Measurements from ENCODE around the gene XPNPEP3.

The XPNPEP3 gene

GRCh38 chr22:40877488-40877887 lies 20.5 kb downstream of the XPNPEP3 start:
- Histone ChIP-seq H3K27me3 (ENCODE audit: insufficient read depth, low read depth) (no peaks in the 10 kb centered on the region), H3K4me3 (IDR thresholded peaks at IDR 0.05; ENCODE audit: insufficient read depth, low read depth, low read length) (no peak overlapping the region), H4K20me1 (ENCODE audit: insufficient read depth) (no peaks in the 10 kb centered on the region), H3K9ac (no peak overlapping the region), H3K36me3 (ENCODE audit: insufficient read depth) (no peaks in the 10 kb centered on the region), H3K4me2 (no peak overlapping the region), H3K27ac (no peak overlapping the region), H2AFZ (ENCODE audit: low read depth) (no peak overlapping the region), H3K4me1 (ENCODE audit: low read depth, poor library complexity, severe bottlenecking) (no peaks in the 10 kb centered on the region), H3K79me2 (ENCODE audit: insufficient read depth, low read depth) (no peaks in the 10 kb centered on the region)
- TF ChIP-seq, protein P1, sequence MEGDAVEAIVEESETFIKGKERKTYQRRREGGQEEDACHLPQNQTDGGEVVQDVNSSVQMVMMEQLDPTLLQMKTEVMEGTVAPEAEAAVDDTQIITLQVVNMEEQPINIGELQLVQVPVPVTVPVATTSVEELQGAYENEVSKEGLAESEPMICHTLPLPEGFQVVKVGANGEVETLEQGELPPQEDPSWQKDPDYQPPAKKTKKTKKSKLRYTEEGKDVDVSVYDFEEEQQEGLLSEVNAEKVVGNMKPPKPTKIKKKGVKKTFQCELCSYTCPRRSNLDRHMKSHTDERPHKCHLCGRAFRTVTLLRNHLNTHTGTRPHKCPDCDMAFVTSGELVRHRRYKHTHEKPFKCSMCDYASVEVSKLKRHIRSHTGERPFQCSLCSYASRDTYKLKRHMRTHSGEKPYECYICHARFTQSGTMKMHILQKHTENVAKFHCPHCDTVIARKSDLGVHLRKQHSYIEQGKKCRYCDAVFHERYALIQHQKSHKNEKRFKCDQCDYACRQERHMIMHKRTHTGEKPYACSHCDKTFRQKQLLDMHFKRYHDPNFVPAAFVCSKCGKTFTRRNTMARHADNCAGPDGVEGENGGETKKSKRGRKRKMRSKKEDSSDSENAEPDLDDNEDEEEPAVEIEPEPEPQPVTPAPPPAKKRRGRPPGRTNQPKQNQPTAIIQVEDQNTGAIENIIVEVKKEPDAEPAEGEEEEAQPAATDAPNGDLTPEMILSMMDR (conservative IDR thresholded peaks at IDR 0.05; ENCODE audit: low read depth, low read length): no peak

DNA sequence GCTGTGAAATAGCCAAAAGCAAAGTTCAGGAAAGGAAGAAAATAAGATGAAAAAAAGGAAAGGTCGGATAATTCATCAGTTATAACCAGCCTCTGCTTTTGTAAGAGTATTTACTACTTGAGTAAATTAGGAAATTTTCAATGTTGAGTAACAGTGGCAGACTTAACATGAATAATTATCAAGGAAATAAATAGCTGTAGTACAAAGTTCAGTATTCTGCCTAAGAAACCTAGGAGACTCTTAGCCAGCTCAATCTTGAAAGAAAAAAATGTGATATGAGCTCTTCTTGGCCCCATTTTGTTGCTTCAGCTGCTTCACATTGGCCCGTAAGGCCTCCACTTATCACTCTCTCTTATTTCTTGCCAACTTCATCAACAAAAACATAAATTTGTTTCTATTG lies 22.0 kb downstream of the XPNPEP3 start:
- TF ChIP-seq, protein P1 (conservative IDR thresholded peaks at IDR 0.05; ENCODE audit: low read depth, low read length): no peak
- H3K27ac ChIP-seq: no peak overlapping the region
- H2AFZ ChIP-seq (ENCODE audit: low read depth): no peak overlapping the region
- H3K4me2 ChIP-seq: no peak overlapping the region
- H3K79me2 ChIP-seq (ENCODE audit: insufficient read depth, low read depth): no peaks in the 10 kb centered on the region
- H3K4me1 ChIP-seq (ENCODE audit: low read depth, poor library complexity, severe bottlenecking): no peaks in the 10 kb centered on the region
- H3K27me3 ChIP-seq (ENCODE audit: insufficient read depth, low read depth): no peaks in the 10 kb centered on the region
- H3K9ac ChIP-seq: no peak overlapping the region
- no peaks in the 10 kb centered on the region for H4K20me1 ChIP-seq (ENCODE audit: insufficient read depth)
- H3K4me3 ChIP-seq (IDR thresholded peaks at IDR 0.05; ENCODE audit: insufficient read depth, low read depth, low read length): no peak overlapping the region
- H3K36me3 ChIP-seq (ENCODE audit: insufficient read depth): peaks cover 4% of the 10 kb centered on the region; the same call in 1 of the 2 replicates

DNA sequence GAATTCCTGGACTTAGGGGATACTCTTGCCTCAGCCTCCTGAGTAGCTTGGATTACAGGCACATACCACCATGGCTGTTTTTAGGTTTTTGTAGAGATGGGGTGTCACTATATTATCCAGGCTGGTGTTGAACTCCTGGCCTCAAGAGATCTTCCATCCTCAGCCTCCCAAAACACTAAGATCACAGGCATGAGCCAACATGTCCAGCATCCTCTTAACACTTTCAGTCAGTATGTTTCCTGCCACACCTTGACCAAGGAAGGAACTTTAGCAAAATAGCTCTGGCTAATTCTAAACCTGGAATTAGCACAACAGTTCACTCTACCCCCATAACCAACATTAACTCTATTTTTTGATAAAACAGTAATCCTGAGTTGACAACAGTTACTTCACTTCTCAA lies 32.2 kb downstream of the XPNPEP3 start:
- H3K36me3 ChIP-seq (ENCODE audit: insufficient read depth): no peaks in the 10 kb centered on the region; the same call in 1 of the 2 replicates
- H4K20me1 ChIP-seq (ENCODE audit: insufficient read depth): no peaks in the 10 kb centered on the region
- no peak overlapping the region for H2AFZ ChIP-seq (ENCODE audit: low read depth)
- H3K27ac ChIP-seq: no peak overlapping the region
- TF ChIP-seq, protein P1 (conservative IDR thresholded peaks at IDR 0.05; ENCODE audit: low read depth, low read length): no peak
- H3K4me2 ChIP-seq: no peak overlapping the region
- no peaks in the 10 kb centered on the region for H3K27me3 ChIP-seq (ENCODE audit: insufficient read depth, low read depth)
- no peaks in the 10 kb centered on the region for H3K79me2 ChIP-seq (ENCODE audit: insufficient read depth, low read depth)
- H3K4me1 ChIP-seq (ENCODE audit: low read depth, poor library complexity, severe bottlenecking): no peaks in the 10 kb centered on the region
- H3K9ac ChIP-seq: no peak overlapping the region
- no peak overlapping the region for H3K4me3 ChIP-seq (IDR thresholded peaks at IDR 0.05; ENCODE audit: insufficient read depth, low read depth, low read length)

DNA sequence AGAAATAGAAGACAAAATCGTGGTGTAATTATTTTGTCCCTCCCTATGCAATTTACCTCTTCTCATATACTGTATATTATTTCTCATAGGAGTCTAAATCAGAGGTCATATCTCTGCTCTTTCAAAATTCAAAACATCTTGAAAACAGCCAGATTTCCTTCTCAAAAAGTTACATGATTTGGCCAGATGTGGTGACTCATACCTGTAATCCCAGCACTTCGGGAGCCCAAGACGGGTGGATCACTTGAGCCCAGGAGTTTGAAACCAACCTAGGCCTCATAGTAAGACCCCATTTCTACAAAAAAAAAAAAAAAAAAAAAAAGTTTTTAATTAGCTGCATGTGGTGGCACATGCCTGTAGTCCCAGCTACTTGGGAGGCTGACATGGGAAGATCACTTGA lies 33.9 kb downstream of the XPNPEP3 start:
- H3K27me3 ChIP-seq (ENCODE audit: insufficient read depth, low read depth): no peaks in the 10 kb centered on the region
- H3K4me2 ChIP-seq: no peak overlapping the region
- H3K36me3 ChIP-seq (ENCODE audit: insufficient read depth): no peaks in the 10 kb centered on the region; the same call in 1 of the 2 replicates
- no peaks in the 10 kb centered on the region for H3K4me1 ChIP-seq (ENCODE audit: low read depth, poor library complexity, severe bottlenecking)
- H3K27ac ChIP-seq: no peak overlapping the region
- H3K4me3 ChIP-seq (IDR thresholded peaks at IDR 0.05; ENCODE audit: insufficient read depth, low read depth, low read length): no peak overlapping the region
- no peak overlapping the region for H2AFZ ChIP-seq (ENCODE audit: low read depth)
- H3K79me2 ChIP-seq (ENCODE audit: insufficient read depth, low read depth): no peaks in the 10 kb centered on the region
- TF ChIP-seq, protein P1 (conservative IDR thresholded peaks at IDR 0.05; ENCODE audit: low read depth, low read length): no peak
- no peak overlapping the region for H3K9ac ChIP-seq
- H4K20me1 ChIP-seq (ENCODE audit: insufficient read depth): no peaks in the 10 kb centered on the region

All from KMS-11 (cell line).